NCI-H1417 (cell line): ENCODE measurements around the gene RALGDS.
"Not testable (repeated sequence)": the region's sequence is repeated elsewhere in the genome, so short reads cannot be mapped to it uniquely, and the experiment has no call there.

ENCODE experiments used
- DNase-seq, 3 experiments: peaks; one replicate each; lab custom pipeline; 2025; lab: John Stamatoyannopoulos, UW

RALGDS gene

GRCh38 chr9:133106511-133107244 lies 14.4 kb downstream of the RALGDS start:
- no peak for DNase-seq

- no peak for DNase-seq
Measured at GRCh38 chr9:133105461-133105770, 15.6 kb downstream of the RALGDS start.

- no peak for DNase-seq
Measured at GRCh38 chr9:133104718-133105460, 16.2 kb downstream of the RALGDS start.

GRCh38 chr9:133103987-133104505 lies 17.0 kb downstream of the RALGDS start:
- no peak for DNase-seq

- DNase-seq = peak; percentile 4 to 78 (median 42)
Measured at GRCh38 chr9:133103183-133103986, 17.7 kb downstream of the RALGDS start.

GRCh38 chr9:133102190-133103021 lies 18.6 kb downstream of the RALGDS start:
- DNase-seq = no peak

- DNase-seq = no peak
Measured at GRCh38 chr9:133101356-133102189, 19.5 kb downstream of the RALGDS start.

- no peak for DNase-seq
Measured at GRCh38 chr9:133100506-133101355, 20.3 kb downstream of the RALGDS start.

GRCh38 chr9:133099726-133100505 lies 21.1 kb downstream of the RALGDS start:
- DNase-seq = no peak

- no peak for DNase-seq
Measured at GRCh38 chr9:133098871-133099270, 22.2 kb downstream of the RALGDS start.

- DNase-seq = no peak
Measured at GRCh38 chr9:133098104-133098754, 22.8 kb downstream of the RALGDS start.

- no peak for DNase-seq
Measured at GRCh38 chr9:133094842-133095393, 26.1 kb downstream of the RALGDS start.

- not testable (repeated sequence) for DNase-seq
Measured at GRCh38 chr9:133094351-133094750, 26.7 kb downstream of the RALGDS start.

GRCh38 chr9:133090752-133091385 lies 30.2 kb downstream of the RALGDS start:
- no peak for DNase-seq

GRCh38 chr9:133090187-133090586 lies 30.9 kb downstream of the RALGDS start:
- DNase-seq = peak in 1 of 3 experiments; percentile 30

GRCh38 chr9:133089271-133089671 lies 31.8 kb downstream of the RALGDS start:
- peak; percentile 5 to 97 (median 86) for DNase-seq

GRCh38 chr9:133088756-133089155 lies 32.3 kb downstream of the RALGDS start:
- DNase-seq = no peak
